Subcutaneous adipose tissue (tissue), 4 donors: ENCODE data around the gene UBR2. TPM values are rescaled to one million over a fixed set of nuclear protein-coding genes. Genes with fewer than 3 reads are reported as not detected.

Source experiments
- total RNA-seq, 4 donors: library from RNA; depleted of rRNA; stranded (reverse); fragments of >200 nt; gene quantifications; one replicate each; pipeline ENCODE4 v1.1.0, GENCODE V29; 2016
- TF ChIP-seq, protein P1 (sequence below): fragments of 450-650 bp; IDR thresholded peaks from one replicate; pipeline ENCODE4 v1.5.1; 2016; ENCODE audit warnings: low read depth, mild to moderate bottlenecking, control low read depth, antibody characterized with exemption, moderate library complexity

UBR2 gene
- total RNA-seq, 4 donors from 2014 or later = 29.9 to 38.8 (median 36.4) TPM

- TF ChIP-seq, protein P1, sequence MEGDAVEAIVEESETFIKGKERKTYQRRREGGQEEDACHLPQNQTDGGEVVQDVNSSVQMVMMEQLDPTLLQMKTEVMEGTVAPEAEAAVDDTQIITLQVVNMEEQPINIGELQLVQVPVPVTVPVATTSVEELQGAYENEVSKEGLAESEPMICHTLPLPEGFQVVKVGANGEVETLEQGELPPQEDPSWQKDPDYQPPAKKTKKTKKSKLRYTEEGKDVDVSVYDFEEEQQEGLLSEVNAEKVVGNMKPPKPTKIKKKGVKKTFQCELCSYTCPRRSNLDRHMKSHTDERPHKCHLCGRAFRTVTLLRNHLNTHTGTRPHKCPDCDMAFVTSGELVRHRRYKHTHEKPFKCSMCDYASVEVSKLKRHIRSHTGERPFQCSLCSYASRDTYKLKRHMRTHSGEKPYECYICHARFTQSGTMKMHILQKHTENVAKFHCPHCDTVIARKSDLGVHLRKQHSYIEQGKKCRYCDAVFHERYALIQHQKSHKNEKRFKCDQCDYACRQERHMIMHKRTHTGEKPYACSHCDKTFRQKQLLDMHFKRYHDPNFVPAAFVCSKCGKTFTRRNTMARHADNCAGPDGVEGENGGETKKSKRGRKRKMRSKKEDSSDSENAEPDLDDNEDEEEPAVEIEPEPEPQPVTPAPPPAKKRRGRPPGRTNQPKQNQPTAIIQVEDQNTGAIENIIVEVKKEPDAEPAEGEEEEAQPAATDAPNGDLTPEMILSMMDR = no peak
Observed at GRCh38 chr6:42627044-42627443, 63.2 kb downstream of the UBR2 start.

DNA sequence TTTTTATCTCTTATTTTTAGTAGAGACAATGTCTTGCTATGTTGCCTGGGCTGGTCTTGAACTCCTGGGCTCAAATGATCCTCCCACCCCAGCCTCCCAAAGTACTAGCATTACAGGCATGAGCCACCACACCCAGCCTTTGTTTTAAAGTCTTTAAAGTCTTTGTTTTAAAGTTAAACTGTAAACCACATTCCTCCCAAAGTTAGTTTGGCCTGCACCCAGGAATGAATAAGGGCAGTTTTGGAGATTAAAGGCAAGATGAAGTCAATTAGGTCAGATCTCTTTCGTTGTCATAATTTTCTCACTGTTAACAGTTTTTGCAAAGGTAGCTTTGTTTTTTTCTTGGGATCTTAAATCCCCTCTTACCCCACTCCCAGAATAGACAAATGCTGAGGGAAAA lies 63.8 kb downstream of the UBR2 start:
- TF ChIP-seq, protein P1 = no peak

- TF ChIP-seq, protein P1 = no peak
Observed at GRCh38 chr6:42628604-42629003, 64.8 kb downstream of the UBR2 start.

- TF ChIP-seq, protein P1 = no peak
Observed at GRCh38 chr6:42629845-42630244, 66.0 kb downstream of the UBR2 start.

GRCh38 chr6:42637681-42638080 lies 73.9 kb downstream of the UBR2 start:
- TF ChIP-seq, protein P1 = no peak

DNA sequence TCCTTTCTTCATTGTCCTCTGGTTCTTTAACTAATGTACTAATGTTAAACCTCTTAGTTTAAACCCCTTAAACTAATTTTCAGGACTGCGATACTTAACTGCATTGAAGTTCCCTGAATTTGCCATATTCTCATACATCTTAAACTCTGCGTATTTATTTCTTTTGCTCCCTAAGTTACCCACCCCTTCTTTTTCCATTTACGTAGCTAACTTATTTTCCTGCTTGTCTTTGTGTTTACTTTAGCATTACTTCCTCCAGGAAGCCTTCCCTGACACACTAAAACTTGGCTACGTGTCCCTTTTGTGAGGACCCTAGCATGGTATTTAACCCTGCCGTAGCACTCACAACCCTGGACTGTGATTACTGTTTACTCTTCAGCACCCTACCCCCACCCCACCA lies 79.0 kb downstream of the UBR2 start:
- TF ChIP-seq, protein P1 = no peak

DNA sequence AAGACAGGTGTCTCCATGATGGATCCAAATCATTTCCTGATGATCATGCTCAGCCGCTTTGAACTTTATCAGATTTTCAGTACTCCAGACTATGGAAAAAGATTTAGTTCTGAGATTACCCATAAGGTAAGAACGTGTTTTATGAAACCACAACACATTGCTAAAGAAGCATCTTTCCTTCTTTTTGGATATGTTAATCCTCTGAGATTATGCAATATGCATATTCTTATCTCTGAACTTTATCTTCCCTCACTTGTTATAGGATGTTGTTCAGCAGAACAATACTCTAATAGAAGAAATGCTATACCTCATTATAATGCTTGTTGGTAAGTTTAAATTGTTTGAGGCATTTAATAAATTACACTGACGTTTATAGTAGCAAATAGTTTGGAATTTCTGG lies 80.4 kb downstream of the UBR2 start:
- TF ChIP-seq, protein P1 = no peak
